Activated gamma-delta T cell treated with Interleukin-2 at 50 U/mL for 16 hours (primary cell): ENCODE data around the gene KLF14.
"Not testable (repeated sequence)": the region's sequence is repeated elsewhere in the genome, so short reads cannot be mapped to it uniquely, and the experiment has no call there.

ENCODE experiments used
- DNase-seq: peaks from one replicate; pipeline ENCODE4 v3.0.0-alpha.2; 2020

Gene KLF14

DNA sequence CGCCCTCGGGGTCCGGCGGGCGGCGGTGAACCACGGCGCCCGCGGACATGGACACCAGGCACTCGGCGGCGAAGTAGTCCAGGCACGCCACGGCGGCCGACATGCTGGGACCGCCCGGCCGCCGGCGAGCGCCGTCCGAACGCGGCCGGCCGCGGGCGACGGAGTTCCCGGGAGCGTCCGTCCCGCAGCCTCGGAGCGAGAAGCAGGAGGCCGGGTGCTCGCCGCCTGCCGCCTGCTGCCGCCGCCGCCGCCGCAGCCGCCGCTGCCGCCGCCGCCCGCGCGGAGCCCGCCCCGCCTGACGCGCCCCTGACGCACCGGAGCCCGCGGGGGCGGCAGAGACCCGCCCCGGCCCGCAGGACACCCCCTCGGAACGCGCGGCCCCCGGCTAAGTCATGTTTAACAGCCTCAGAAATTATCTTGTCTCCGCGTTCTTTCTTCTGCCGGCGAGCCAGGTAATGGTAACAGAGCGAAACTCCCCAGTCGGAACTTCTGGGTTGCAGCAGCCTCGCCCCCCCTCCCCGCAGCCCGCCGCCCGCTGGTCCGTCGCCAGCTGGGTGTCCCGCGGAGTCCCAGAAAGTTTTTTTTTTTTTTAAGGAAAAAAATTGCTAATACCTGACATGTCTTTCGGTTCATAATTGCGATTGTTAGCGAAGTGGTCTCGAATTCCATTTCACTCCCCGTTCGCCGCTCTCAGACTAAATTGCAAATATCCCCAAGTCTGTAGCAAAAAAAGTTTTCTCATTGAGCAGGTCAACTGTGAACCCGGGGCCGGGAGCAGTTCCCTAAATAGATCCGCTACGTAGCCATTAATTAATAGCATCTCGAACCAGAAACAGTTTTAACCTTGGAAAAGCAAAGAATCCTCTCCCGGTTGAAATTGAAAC, at the start of gene KLF14:
Gene KLF14 (minus strand): TSS at position 277 of the 884 bp plus-strand sequence. CDS start 174 bp downstream, at position 103.
- DNase-seq: no peak

DNA sequence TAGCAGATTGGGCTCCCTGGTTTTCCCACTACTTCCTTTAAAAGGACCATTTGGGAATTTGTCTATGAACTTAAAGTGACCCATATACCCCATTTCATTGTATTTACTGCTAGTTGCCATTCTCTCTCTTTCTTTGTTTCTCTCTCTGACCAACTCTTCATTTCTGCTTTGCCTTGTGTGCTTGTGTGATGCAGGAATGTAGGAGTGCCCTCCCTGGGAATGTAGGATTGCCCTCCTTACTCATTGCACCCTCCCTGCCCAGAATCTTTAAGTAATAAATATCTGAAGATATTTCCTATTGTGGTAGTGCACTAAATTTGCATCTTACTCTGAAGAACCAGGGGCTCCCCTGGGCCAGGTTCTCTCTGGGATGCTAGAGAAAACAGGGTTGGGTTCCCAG, 47.3 kb upstream of the KLF14 start:
- no peak for DNase-seq

DNA sequence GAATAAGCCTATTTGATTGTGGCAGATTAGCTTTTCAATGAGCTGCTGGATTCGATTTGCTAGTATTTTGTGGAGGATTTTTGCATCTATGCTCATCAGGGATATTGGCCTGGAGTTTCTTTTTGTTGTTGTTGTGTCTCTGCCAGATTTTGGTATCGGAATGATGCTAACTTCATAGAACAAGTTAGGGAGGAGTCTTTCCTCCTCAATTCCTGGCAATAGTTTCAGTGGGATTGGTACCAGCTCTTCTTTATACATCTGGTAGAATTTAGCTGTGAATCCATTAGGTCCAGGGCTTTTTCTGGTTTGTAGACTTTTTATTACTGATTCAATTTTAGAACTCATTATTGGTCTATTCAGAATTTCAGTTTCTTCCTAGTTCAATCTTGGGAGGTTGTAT, 43.4 kb upstream of the KLF14 start:
- no peak for DNase-seq

DNA sequence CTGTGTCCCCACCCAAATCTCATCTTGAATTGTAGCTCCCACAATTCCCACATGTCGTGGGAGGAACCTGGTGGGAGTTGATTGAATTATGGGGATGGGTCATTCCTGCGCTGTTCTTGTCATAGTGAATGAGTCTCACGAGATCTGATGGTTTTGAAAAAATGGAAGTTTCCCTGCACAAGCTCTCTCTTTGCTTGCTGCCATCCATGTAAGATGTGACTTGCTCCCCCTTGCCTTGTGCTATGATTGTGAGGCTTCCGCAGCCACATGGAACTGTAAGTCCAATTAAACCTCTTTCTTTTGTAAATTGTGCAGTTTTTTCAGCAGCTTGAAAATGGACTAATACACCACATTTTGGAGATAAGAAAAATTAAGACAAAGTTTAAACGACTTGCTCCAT, 38.4 kb upstream of the KLF14 start:
- not testable (repeated sequence) for DNase-seq

DNA sequence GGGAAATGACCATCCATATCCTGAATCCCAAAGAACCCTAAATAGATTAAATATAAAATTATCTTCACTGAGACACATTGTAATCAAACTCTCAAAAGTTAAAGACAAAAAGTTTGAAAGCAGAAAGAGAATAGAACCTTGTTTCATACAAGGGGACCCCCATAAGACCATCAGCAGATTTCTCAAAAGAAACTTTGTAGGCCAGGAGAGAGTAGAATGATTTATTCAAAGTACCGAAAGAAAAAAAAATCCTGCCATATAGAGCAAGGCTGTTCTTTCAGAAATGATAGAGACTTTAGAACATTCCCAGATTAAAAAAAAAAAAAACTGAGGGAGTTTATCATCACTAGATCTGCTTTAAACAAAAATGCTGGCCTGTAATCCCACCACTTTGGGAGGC, 34.8 kb upstream of the KLF14 start:
- DNase-seq: no peak

DNA sequence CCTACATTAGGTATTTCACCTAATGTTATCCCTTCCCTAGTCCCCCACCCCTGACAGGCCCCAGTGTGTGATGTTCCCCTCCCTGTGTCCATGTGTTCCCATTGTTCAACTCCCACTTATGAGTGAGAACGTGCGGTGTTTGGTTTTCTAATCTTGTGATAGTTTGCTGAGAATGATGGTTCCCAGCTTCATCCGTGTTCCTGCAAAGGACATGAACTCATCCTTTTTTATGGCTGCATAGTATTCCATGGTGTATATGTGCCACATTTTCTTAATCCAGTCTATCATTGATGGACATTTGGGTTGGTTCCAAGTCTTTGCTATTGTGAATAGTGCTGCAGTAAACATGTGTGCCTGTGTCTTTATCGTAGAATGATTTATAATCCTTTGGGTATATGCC, 30.6 kb upstream of the KLF14 start:
- DNase-seq: not testable (repeated sequence)

DNA sequence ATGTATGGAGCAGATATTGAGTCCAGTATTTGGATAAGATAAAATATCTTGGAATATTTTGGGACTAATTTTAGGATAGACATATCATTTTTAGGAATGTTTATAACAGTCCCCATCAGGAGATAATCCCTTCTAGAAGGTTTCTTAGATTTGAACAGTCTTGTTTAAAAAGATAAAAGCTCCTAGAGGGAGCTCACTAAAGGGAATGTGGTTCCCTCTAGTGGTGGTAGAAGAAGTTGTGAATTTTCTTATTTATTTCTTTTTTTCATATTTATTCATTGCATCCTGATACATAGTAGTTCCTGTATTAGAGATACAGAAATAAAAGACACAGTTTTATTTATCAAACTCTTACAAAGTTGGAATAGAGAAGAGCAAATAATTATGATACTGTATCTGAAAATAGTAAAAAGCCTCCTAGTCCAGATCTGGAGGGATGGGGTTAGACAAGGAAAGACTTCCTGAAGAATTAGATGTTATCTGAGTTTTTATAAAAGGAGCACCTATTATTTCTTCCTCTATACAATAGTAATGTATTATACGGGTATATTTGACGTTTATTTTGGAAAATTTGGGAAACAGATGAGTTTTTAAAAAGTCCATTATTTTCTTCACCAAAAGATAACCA, 24.5 kb upstream of the KLF14 start:
- no peak for DNase-seq

DNA sequence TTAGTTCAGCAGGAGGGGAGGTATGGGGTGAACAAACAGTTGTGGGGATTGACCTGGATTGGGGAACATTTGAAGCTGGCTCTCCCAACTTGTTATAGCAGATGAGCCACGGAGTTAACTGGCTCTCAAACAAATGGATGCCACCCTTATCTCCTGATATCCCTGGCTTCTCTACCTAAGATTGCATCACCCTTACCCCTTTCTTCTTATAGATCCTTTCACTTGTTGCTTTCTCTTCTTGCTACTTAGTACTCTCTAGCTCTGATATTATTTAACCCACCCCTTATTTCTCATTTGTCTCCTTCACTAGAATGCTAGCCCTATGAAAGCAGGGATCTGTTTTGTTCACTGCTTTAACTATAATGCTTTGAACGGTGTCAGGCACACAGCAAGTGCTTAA, 22.3 kb upstream of the KLF14 start:
- no peak for DNase-seq

DNA sequence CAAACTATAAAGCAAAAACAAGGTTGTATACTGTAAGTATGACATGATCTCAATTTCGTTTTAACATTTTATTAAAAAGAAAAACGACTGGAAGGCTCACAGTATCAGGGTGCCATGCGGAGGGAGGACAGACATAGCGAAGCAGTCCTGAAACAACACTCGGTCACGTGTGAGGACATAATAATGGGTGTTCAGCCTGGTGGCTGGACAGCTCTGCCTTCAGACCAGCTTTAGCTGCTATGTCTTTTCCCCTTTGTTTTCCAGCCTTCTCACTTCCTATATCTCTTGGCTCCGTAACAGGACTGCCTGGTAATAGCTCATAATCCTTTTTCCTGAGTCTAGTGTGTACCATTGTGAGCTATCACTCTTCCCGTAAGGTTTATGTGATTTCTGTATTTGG, 18.4 kb upstream of the KLF14 start:
- no peak for DNase-seq

DNA sequence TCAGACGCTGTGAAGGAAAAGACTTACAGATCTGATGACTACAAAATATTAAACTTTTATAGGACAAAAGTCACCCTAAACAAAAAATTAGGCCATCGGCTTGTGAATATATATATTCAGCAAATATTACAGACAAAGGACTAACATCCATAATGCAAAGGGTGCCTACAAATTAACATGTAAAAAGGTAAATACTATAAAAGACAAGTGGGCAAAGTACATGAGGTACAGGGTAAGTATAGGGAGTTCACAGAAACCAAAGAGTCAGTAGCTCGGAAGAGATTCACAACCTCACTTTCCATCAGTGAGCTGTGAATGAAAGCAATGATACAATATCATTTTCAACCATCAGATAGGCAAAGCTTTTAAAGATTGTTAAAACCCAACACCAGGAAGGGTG, 16.7 kb upstream of the KLF14 start:
- no peak for DNase-seq

DNA sequence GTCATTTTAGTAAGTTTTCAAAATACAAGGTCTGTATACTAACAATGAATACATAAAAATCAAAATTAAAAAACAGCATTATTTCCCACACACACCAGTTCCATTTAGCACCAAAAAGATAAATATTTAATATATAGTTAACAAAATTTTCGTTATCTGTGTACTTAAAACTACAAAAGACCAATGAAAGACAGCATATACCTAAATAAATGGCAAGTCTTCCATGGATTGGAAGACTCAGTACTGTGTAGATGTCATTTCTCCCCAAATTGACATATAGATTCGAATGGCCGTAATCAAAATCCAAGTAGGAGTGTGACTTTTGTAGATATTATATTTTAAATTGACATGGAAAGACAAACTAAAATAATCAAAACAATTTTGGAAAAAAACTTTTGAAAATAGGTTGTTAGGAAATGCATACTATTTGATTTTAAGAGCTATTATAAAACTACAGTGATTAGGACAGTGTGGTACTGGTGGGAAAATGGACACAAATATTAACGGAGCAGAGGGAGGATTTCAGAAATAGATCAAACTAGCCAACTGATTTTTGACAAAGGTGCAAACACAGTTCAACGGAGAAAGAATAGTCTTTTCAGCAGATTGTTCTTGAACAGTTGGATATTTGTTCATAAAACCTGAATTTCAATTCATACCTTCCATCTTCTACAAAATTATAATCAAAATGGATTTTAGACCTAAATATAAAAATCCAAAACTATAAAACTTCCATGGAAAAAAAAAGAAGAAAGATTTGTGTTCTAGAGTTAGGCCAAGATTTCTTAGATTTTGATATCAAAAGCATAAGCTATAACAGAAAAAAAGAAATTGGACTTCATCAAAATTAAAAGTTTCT, 14.8 kb upstream of the KLF14 start:
- DNase-seq: no peak

DNA sequence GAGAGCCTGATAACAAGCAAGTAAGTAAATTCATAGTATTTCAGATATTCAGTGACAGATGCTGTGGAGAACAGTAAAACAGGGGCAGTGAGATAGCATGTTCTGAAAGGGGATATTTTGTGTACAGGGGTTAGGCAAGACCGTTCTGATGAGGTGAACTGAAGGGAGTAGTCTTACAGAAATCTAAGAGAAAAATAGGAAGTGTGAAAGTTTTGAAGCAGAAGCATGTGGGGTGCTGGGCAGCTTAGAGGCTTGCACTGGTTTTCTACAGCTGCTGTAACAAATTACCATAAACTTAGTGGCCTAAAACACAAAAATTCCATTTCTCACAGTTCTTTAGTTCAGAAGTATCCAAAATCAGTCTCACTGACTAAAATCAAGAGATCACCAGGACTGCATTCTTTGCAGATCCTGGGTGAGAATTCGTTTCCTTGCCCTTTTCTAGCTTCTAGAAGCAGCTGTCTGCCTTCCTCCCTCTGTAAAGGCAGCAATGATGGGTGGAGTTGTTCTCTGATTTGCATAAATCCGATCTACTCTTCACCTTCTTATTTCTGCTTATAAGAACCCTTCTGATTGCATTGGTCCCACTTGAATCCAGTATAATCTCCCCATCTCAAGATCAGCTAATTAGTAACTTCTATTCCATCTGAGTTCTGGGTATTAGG, 7.5 kb upstream of the KLF14 start:
- DNase-seq: no peak

DNA sequence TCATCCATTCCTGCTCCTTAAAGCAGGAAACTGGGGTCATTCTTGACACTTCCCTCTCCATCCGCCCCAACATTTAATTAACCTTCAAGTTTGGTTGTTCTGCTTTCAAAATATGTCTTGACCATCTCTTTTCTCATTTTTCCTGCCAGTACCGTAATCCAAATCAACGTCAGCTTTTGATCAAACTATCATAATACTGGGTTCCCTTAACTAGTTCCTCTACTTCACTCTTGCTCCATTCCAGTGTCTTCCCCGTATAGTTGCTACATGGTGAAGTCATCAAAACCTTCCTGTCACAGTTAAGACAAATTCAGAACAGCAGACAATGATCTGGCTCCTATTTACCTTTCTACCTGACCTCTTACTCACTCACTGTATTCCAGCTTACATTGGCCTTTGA, 6.6 kb upstream of the KLF14 start:
- DNase-seq: no peak

DNA sequence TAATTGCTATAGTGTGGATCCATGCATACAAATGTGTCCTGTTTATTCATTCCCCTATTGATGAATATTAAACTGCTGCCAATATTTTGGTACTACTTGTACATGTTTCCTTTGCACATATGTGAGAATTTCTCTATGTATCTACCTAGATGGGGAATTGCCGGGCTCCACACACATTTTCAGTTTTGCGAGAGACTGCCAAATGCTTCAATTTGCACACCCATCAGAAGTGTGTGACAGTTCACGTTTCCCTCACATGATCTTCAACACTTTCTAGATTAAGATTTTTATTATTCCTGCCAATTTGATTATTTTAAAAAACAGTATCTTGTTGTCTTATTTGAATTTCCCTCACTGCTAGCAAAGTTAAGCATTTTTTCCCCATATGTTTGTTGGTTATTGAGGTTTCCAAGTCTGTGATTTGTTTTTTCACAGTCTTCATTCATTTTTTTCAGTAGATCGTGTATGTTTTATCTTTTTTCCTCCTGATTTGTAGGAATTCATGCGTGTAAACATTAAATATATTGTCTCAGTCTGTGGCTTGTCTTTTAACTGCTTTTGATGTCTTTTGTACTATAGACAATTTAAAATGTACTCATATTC, 2.4 kb upstream of the KLF14 start:
- no peak for DNase-seq

DNA sequence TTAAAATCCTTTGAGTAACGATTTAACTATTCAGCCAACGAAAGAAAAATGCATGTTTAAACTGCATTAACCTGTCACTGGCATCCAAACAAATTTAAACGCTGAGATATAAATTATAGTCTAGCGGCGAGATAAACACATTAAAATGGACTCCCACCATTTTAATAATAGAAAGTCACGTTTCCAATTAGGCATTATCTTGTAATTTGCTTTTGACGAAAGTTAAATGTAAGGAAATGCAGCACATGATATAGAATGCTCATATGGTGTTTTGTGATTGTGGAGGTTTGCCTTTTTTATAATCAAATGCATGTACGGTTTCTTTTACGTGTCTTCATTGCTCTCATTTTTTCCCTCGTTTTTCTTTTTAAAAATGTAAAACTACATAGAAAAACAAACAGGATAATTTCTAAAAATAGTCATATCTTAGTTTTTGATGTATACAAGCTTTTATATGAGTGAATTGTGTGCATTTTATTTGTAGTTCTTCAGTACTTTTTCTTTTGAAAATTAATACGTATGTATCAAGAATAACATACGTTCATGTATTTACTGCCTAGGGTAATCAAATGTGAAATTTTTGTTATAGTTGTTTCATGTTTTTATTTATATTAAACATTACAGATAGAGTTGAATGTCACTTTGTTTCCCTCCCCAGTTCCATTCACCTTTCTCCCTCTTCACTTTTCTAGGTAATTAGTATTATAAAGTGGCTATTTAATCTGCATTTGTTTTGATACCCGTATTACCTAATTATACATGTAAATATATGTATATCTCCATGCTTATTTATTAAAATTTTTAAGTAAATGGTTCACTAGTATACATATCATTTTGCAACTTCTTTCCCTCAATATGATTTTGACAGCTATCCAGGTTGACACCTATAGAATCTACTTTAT, 1.1 kb upstream of the KLF14 start:
- no peak for DNase-seq

DNA sequence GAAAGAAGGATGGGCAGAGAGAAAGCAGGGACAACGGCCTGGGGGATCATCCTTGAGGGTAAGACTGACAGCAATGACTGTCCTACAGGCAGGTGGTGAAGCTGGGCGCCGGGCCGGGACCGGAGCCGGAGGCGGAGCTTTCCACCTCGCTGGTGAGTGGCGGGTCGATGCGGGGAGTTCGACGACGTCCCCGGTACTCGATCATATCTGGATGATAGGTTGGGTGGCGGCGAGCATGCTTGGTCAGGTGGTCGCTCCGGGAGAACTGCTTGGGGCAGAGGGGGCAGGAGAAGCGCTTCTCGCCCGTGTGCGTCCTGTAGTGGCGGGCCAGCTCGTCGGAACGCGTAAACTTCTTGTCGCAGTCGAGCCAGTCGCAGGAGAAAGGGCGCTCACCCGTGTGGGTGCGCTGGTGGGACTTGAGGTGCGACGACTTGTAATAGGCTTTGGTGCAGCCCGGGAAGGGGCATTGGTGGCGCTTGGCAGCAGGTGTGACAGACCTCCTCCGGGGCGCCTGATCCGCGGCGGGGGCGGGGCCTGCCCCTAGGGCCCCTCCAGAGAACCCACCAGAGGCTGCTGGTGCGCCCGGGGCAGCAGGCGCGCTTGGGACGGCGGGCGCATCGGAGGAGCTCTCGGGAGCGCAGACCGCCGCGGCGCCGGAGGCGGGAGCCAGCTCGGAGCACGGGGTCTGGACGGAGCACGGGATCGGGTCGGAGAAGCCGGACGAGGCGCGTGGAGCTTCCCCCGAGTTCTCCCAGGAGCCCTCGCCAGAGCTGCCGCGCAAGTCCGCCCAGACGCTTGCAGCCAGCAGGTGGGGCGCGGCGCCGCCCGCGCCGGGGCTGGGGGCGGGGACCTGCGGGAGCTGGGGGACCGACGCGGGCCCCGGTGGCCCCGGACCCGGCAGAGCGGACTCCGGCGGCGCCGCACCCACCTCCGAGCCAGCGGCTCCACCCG, 752 bp downstream of the KLF14 start:
- DNase-seq: no peak

DNA sequence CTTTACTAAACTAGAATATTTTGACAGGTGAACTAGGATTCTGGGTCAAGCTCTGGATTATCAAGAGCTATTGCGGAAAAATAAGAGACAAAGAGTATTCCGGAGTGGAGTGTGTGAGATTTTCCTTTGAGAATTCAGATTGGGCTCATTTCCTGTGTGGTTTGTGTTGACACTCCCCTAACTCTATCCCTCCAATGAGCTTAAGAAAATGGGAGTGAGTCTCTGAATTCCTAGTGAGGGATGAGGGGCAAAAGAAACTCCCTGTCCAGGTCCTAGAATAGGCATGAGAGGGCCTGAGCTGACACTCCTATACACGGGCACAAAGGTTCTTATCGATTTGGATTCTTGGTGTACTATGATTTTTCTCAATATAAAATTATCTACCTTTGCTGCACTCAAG, 10.2 kb downstream of the KLF14 start:
- DNase-seq: no peak

DNA sequence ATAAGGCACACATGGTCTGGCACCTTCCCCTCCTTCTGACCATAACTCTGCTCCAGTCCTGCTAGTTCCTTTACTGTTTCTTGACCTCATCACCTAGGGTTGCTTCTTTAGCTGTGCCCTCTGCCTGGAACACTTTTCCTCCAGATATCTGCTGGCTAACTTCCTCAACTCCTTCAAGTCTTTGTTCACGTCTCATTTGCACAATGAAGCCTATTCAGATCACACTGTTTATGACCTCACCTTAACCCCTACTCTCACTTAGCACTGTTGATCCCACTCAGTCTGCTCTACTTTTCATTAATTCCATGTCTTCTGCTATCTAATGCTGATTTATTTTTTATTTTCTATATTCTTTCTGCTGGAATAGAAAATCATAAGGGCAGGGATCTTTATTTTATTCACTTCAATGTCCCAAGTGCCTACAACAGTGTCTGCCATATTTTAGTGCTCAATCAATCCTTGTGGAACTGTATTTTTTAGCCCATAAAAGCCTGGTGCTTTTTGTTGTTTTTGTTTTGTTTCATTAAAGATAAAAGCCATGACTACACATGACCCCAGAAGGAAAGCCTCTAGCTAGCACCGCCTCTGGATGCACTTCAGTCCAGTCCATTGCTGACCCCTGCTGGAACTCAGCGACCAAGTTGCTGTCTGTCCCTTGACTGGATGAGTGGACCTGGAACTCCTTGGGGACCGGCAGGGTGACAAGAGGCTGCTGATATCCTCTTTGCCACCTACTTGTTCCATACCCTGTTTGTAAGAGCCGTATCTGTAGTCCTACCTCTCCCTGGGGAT, 12.3 kb downstream of the KLF14 start:
- no peak for DNase-seq

DNA sequence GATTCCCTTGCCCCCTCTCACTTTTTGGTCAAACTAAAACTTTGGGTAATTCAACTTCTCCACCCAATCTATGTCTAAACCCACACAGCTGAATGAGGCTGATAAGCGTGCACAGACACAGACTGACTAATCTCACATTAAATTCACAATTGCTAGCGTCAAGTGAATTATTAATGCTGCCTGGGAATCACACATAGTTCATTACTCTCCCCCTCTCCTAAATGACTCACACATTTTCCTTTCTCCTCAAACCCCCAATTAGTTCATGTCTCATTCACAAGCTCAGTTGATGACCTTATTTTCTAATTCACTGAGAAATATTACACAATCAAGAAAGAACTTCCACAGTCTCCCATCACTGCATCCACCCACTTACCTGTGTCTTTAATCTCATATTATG, 14.5 kb downstream of the KLF14 start:
- no peak for DNase-seq
